HL-60 (cell line): Measurements from ENCODE around the gene POM121L2.

Experiments used
- DNase-seq, 2 experiments: peaks; one replicate each; pipeline ENCODE4 v3.0.0-alpha.2; 2010 to 2020; ENCODE audit warnings: low read depth in 1 of 2, low spot score in 1 of 2
- H3K27ac ChIP-seq: fragments of 250-450 bp; sonication (Bioruptor Pico); replicated peaks from 2 replicates; pipeline ENCODE4 v1.5.1; 2020; ENCODE audit warnings: mild to moderate bottlenecking, moderate library complexity
- H3K27me3 ChIP-seq: fragments of 250-450 bp; sonication (Bioruptor Pico); 2 replicates; pipeline ENCODE4 v1.5.1; 2021; ENCODE audit warnings: mild to moderate bottlenecking, moderate library complexity; ENCODE audit not compliant: insufficient read depth, poor library complexity, severe bottlenecking
- H3K4me3 ChIP-seq: replicated peaks from 2 replicates; pipeline ENCODE4 v1.5.1; 2011; ENCODE audit warnings: mild to moderate bottlenecking, control low read depth, low read length; ENCODE audit not compliant: insufficient read depth
- GABPA ChIP-seq: IDR thresholded peaks from 2 replicates; pipeline ENCODE4 v1.6.1; 2012; ENCODE audit warnings: low read depth
- POLR2AphosphoS5 ChIP-seq: IDR thresholded peaks from 2 replicates; pipeline ENCODE4 v1.6.1; 2012; ENCODE audit warnings: low read depth
- SPI1 ChIP-seq: IDR thresholded peaks from 2 replicates; pipeline ENCODE4 v1.6.1; 2012; ENCODE audit warnings: low read depth, mild to moderate bottlenecking, borderline replicate concordance
- TF ChIP-seq, protein P1 (sequence below): IDR thresholded peaks from 2 replicates; pipeline ENCODE4 v1.6.1; 2012; ENCODE audit warnings: low read depth; ENCODE audit not compliant: insufficient replicate concordance
- TF ChIP-seq, protein P2 (sequence below): IDR thresholded peaks from one replicate; pipeline ENCODE4 v1.5.1; 2011; ENCODE audit warnings: low read length, control low read depth, inconsistent platforms; ENCODE audit not compliant: insufficient read depth

Gene POM121L2

DNA sequence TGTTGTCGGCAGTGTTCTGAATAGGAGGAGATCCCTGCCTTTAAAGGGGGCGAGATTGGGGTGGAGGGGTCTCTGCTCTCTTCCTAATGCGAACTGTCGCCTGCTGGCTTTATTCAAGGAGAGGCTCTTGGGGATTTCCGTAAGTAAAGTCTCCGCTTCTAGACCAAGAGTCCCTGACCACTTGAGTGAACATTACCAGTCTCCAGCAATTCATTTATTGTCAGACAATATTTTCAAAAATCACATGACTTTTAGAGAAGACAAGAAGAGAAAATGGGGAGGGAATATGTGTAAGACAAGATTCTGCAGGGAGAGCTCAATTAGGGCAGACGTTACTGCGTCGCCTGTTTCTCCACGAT is 21.2 kb downstream of the POM121L2 start:
- TF ChIP-seq, protein P1, sequence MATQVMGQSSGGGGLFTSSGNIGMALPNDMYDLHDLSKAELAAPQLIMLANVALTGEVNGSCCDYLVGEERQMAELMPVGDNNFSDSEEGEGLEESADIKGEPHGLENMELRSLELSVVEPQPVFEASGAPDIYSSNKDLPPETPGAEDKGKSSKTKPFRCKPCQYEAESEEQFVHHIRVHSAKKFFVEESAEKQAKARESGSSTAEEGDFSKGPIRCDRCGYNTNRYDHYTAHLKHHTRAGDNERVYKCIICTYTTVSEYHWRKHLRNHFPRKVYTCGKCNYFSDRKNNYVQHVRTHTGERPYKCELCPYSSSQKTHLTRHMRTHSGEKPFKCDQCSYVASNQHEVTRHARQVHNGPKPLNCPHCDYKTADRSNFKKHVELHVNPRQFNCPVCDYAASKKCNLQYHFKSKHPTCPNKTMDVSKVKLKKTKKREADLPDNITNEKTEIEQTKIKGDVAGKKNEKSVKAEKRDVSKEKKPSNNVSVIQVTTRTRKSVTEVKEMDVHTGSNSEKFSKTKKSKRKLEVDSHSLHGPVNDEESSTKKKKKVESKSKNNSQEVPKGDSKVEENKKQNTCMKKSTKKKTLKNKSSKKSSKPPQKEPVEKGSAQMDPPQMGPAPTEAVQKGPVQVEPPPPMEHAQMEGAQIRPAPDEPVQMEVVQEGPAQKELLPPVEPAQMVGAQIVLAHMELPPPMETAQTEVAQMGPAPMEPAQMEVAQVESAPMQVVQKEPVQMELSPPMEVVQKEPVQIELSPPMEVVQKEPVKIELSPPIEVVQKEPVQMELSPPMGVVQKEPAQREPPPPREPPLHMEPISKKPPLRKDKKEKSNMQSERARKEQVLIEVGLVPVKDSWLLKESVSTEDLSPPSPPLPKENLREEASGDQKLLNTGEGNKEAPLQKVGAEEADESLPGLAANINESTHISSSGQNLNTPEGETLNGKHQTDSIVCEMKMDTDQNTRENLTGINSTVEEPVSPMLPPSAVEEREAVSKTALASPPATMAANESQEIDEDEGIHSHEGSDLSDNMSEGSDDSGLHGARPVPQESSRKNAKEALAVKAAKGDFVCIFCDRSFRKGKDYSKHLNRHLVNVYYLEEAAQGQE = no peak
- TF ChIP-seq GABPA (no peak), SPI1 (no peak), POLR2AphosphoS5 (no peak)
- TF ChIP-seq, protein P2, sequence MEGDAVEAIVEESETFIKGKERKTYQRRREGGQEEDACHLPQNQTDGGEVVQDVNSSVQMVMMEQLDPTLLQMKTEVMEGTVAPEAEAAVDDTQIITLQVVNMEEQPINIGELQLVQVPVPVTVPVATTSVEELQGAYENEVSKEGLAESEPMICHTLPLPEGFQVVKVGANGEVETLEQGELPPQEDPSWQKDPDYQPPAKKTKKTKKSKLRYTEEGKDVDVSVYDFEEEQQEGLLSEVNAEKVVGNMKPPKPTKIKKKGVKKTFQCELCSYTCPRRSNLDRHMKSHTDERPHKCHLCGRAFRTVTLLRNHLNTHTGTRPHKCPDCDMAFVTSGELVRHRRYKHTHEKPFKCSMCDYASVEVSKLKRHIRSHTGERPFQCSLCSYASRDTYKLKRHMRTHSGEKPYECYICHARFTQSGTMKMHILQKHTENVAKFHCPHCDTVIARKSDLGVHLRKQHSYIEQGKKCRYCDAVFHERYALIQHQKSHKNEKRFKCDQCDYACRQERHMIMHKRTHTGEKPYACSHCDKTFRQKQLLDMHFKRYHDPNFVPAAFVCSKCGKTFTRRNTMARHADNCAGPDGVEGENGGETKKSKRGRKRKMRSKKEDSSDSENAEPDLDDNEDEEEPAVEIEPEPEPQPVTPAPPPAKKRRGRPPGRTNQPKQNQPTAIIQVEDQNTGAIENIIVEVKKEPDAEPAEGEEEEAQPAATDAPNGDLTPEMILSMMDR = no peak
- H3K27ac ChIP-seq = no peak overlapping the region
- H3K27me3 ChIP-seq = peaks cover 5% of the 10 kb centered on the region
- H3K4me3 ChIP-seq = no peak overlapping the region
- DNase-seq = no peak

DNA sequence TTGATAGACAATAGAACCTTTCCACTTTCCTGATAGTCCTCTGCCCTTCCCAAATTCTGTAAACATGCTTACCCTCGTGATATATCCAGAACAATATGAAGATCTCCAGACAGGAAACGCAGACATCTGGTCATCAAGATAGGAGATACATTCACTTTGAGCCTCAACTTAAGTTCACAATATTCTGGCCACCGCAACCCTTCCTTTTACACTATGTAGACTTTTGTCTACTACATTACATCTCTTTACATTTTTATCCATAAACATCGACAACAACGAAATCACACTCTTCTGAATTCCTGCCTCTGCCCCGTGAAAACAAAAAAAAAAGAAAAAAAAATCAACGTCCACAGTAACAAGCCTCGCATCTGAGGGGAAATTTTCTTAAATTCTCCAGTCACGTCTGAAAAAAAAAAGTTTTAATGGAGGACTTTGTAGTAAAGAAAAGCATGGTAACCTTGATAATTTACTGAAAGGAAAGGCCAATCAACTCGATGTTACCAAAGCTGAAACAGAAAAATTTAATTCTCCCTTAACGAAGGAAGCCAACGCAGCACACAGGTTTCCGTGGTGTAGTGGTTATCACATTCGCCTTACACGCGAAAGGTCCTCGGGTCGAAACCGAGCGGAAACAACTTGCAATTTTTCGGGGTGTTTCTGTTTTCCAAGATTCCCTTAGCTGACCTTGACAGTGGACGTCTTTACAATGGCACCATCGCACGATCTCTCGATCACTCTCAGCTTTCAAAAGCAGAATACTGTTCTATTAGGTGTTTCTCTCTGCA is 21.8 kb downstream of the POM121L2 start:
- H3K4me3 ChIP-seq = no peak overlapping the region
- TF ChIP-seq, protein P1 = no peak
- TF ChIP-seq SPI1 (no peak), GABPA (no peak), POLR2AphosphoS5 (no peak)
- TF ChIP-seq, protein P2 = no peak
- no peak overlapping the region for H3K27ac ChIP-seq
- DNase-seq = no peak
- peaks cover 5% of the 10 kb centered on the region for H3K27me3 ChIP-seq

DNA sequence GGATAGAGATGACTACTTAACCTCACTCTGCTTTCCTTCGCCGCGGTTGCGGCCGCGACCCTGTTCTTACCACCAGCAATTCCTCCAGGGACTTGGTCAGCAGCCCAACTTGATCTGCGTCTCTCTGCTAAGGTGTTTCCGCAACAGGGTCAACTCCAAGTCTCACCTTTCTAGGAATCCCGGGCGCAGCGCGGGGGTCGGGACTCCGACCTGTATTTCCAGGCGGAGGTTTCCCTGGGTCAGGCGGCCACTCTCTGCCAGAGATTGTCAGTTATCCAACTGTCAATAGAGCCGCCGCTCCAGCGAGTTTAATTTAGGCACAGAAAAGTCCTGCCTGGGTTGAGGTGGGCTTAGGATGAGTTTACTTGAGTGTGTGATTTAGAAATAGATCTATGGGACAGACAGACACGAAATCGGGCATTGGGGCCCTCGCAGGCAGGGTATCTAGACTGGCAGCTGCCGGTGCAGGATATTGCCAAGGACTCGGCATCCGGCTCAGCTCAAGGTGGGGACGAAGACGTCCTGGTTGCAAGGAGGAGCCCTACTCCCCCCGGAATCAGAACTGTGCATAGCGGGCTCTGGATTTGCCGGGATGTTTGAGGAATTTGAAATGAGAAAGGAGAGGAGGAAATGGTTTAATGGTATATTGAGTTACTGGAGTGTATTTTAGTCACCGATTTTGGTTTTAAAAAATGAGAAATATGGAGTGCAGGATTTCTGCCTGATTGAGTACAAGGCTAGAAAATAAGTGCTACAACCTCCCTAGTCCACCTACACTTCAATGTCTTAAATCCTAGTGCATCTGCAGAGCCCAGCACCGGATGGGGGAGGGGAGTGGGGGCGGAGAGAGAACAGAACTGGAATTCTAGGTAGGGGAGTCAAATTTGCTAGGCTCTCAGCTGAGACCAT is 23.7 kb downstream of the POM121L2 start:
- no peak overlapping the region for H3K4me3 ChIP-seq
- no peak for TF ChIP-seq GABPA
- no peak for TF ChIP-seq POLR2AphosphoS5
- TF ChIP-seq, protein P1 = no peak
- TF ChIP-seq, protein P2 = no peak
- no peak for TF ChIP-seq SPI1
- H3K27ac ChIP-seq = no peak overlapping the region
- peaks cover 5% of the 10 kb centered on the region for H3K27me3 ChIP-seq
- no peak for DNase-seq
